B cell (primary cell): ENCODE data around the gene GLCCI1. TPM values are rescaled to one million over a fixed set of nuclear protein-coding genes. Genes with fewer than 3 reads are reported as not detected.

Source experiments
- ATAC-seq: fragments of 200-7000 bp; cut with Tn5 transposase; one replicate; pipeline ENCODE4 v1.10.0; 2021; ENCODE audit warnings: low read depth, mild to moderate bottlenecking, moderate number of reproducible peaks, moderate library complexity
- CTCF ChIA-PET: fragments of 350-600 bp; sonication (Branson Sonifier 250); formaldehyde crosslinking; loops from one replicate; lab custom pipeline; 2021; ENCODE audit warnings: antibody characterized with exemption, inconsistent platforms; lab: Charles Lee
- POLR2A ChIA-PET: fragments of 350-600 bp; sonication (Branson Sonifier 250); formaldehyde crosslinking; loops from one replicate; lab custom pipeline; 2021; ENCODE audit warnings: antibody characterized with exemption; lab: Charles Lee
- DNase-seq: peaks from one replicate; pipeline ENCODE4 v3.0.0; 2013
- H2AFZ ChIP-seq: 2 replicates; pipeline ENCODE4 v1.6.1; 2012; ENCODE audit warnings: mild to moderate bottlenecking, low read depth, low read length; ENCODE audit not compliant: insufficient read depth, poor library complexity, severe bottlenecking
- H3K27ac ChIP-seq, 2 donors: 1 replicate in 1 of 2; 2 replicates in 1 of 2; pipeline ENCODE4 v1.5.1; 2012 to 2013; ENCODE audit warnings: low read length in 2 of 2, mild to moderate bottlenecking in 2 of 2, moderate library complexity in 1 of 2
- H3K27me3 ChIP-seq, 4 experiments: fragments of 200-600 bp in 1 of 4; sonication (generic) in 1 of 4; replicated peaks in 1 of 4; 1 replicate in 2 of 4; 2 replicates in 2 of 4; pipeline versions ENCODE4 v1.6.1 to v1.7.0; 2013 to 2016; ENCODE audit warnings: low read length in 3 of 4, mild to moderate bottlenecking in 2 of 4, mixed read lengths in 1 of 4, moderate library complexity in 1 of 4; ENCODE audit not compliant: insufficient read depth in 4 of 4, control insufficient read depth in 3 of 4; ENCODE audit errors: control extremely low read depth in 1 of 4
- H3K36me3 ChIP-seq, 2 experiments: replicated peaks in 1 of 2; 1 replicate in 1 of 2; 2 replicates in 1 of 2; pipeline versions ENCODE4 v1.6.1 to v1.7.1; 2013; ENCODE audit warnings: low read length in 1 of 2; ENCODE audit not compliant: insufficient read depth in 2 of 2, control insufficient read depth in 1 of 2; ENCODE audit errors: control extremely low read depth in 1 of 2, extremely low read depth in 1 of 2
- H3K4me1 ChIP-seq, 2 donors: fragments of 200-600 bp in 1 of 2; sonication (generic) in 1 of 2; 1 replicate in 1 of 2; 2 replicates in 1 of 2; pipeline versions ENCODE4 v1.5.1 to v1.6.1; 2013 to 2017; ENCODE audit warnings: low read length in 2 of 2; ENCODE audit not compliant: control insufficient read depth in 2 of 2, insufficient read depth in 2 of 2
- H3K4me2 ChIP-seq: replicated peaks from 2 replicates; pipeline ENCODE3; 2012; ENCODE audit warnings: mild to moderate bottlenecking, low read depth, low read length; ENCODE audit not compliant: poor library complexity, severe bottlenecking
- H3K4me3 ChIP-seq, 5 experiments: fragments of 200-600 bp in 1 of 5; sonication (generic) in 1 of 5; 1 replicate in 3 of 5; 2 replicates in 2 of 5; pipeline versions ENCODE4 v1.5.1 to v1.7.0; 2011 to 2016; ENCODE audit warnings: low read length in 4 of 5, mild to moderate bottlenecking in 4 of 5, low read depth in 2 of 5, control low read depth in 1 of 5, moderate library complexity in 1 of 5; ENCODE audit not compliant: insufficient read depth in 1 of 5; ENCODE audit errors: control extremely low read depth in 1 of 5, extremely low read depth in 1 of 5
- H3K79me2 ChIP-seq: fragments of 200-600 bp; sonication (generic); one replicate; pipeline ENCODE4 v1.6.0; 2016; ENCODE audit warnings: low read length; ENCODE audit not compliant: control insufficient read depth, insufficient read depth
- H3K9ac ChIP-seq: fragments of 200-600 bp; sonication (generic); 2 replicates; pipeline ENCODE4 v1.6.1; 2017; ENCODE audit warnings: mild to moderate bottlenecking, low read length, moderate library complexity
- H3K9me3 ChIP-seq, 3 donors: one replicate each; pipeline versions ENCODE4 v1.6.1 to v1.7.1; 2013; ENCODE audit warnings: low read length in 2 of 3; ENCODE audit not compliant: control insufficient read depth in 2 of 3, insufficient read depth in 1 of 3; ENCODE audit errors: control extremely low read depth in 1 of 3
- H4K20me1 ChIP-seq: 2 replicates; pipeline ENCODE4 v1.6.0; 2012; ENCODE audit warnings: mild to moderate bottlenecking, low read length; ENCODE audit not compliant: insufficient read depth, control insufficient read depth, poor library complexity, severe bottlenecking
- H3K27ac Mint-ChIP-seq: one replicate; pipeline ENCODE4 v1.8.0; 2021; ENCODE audit warnings: mixed read lengths
- H3K27me3 Mint-ChIP-seq: one replicate; pipeline ENCODE4 v1.8.0; 2021; ENCODE audit warnings: mixed read lengths
- H3K4me1 Mint-ChIP-seq: one replicate; pipeline ENCODE4 v1.8.0; 2021; ENCODE audit warnings: mixed read lengths
- H3K4me3 Mint-ChIP-seq: one replicate; pipeline ENCODE4 v1.8.0; 2021; ENCODE audit warnings: mixed read lengths
- H3K9me3 Mint-ChIP-seq: one replicate; pipeline ENCODE4 v1.8.0; 2022; ENCODE audit warnings: mixed read lengths; ENCODE audit not compliant: insufficient read depth
- EZH2 ChIP-seq: IDR thresholded peaks from 2 replicates; pipeline ENCODE4 v1.6.1; 2012; ENCODE audit warnings: borderline replicate concordance, low read depth, mild to moderate bottlenecking, moderate library complexity, low read length; ENCODE audit not compliant: insufficient read depth, poor library complexity, severe bottlenecking
- WGBS: methylation state at CpG from one replicate; pipeline ENCODE4 v1.1.5; 2013; ENCODE audit warnings: missing lambda C conversion rate; ENCODE audit not compliant: insufficient coverage; 5-methylcytosine and 5-hydroxymethylcytosine counted together
- intact Hi-C: fragments of 100-400 bp; cut with micrococcal nuclease; formaldehyde crosslinking; loops from one replicate; pipeline ENCODE4 v1.10.0; 2022
- polyA plus RNA-seq: library from polyadenylated mRNA; depleted of rRNA; stranded (reverse); fragments of >200 nt; gene quantifications from 2 replicates; pipeline ENCODE4 v1.2.3, GENCODE V29; 2012
- total RNA-seq, 2 donors: library from RNA; stranded (reverse); fragments of 120-200 nt in 1 of 2; gene quantifications; 1 replicate in 1 of 2; 2 replicates in 1 of 2; pipeline versions ENCODE4 v1.2.3 to v1.2.4, GENCODE V29; 2013 to 2022
- TF ChIP-seq, protein P1 (sequence below): fragments of 200-600 bp; IDR thresholded peaks from one replicate; pipeline ENCODE4 v1.8.0; 2022; ENCODE audit warnings: antibody characterized with exemption, mild to moderate bottlenecking

GLCCI1 gene
- total and polyA plus RNA-seq, 2 donors (not counting 1 experiment from before 2014, with no cell fraction given), result 17.7 to 50.3 TPM

- H4K20me1 ChIP-seq, result no peaks in the 10 kb centered on the region
- H3K36me3 ChIP-seq, result peaks cover 4 to 6% of the 10 kb centered on the region in 2 experiments
- TF ChIP-seq, protein P1, sequence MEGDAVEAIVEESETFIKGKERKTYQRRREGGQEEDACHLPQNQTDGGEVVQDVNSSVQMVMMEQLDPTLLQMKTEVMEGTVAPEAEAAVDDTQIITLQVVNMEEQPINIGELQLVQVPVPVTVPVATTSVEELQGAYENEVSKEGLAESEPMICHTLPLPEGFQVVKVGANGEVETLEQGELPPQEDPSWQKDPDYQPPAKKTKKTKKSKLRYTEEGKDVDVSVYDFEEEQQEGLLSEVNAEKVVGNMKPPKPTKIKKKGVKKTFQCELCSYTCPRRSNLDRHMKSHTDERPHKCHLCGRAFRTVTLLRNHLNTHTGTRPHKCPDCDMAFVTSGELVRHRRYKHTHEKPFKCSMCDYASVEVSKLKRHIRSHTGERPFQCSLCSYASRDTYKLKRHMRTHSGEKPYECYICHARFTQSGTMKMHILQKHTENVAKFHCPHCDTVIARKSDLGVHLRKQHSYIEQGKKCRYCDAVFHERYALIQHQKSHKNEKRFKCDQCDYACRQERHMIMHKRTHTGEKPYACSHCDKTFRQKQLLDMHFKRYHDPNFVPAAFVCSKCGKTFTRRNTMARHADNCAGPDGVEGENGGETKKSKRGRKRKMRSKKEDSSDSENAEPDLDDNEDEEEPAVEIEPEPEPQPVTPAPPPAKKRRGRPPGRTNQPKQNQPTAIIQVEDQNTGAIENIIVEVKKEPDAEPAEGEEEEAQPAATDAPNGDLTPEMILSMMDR, result peak; percentile 75
- no peak for TF ChIP-seq EZH2
- no peaks in the 10 kb centered on the region for H3K9me3 ChIP-seq
- Mint-ChIP-seq H3K4me3 (no peak overlapping the region), H3K4me1 (peaks cover 14% of the 10 kb centered on the region), H3K27me3 (no peaks in the 10 kb centered on the region), H3K27ac (peak overlapping the region; percentile 77), H3K9me3 (no peaks in the 10 kb centered on the region)
- WGBS, result no CpG with 5 or more reads among the region's 2 CpGs
- no peak overlapping the region for H3K9ac ChIP-seq
- intact Hi-C loops, result loop anchor here (1.0 to 10.0 kb wide), 3 partner anchors 67 to 355 kb away; no protein-coding TSS in a partner anchor
- no peaks in the 10 kb centered on the region for H3K27me3 ChIP-seq
- peak; percentile 78 for ATAC-seq
- H3K4me3 ChIP-seq, result no peak overlapping the region
- no peak overlapping the region for H2AFZ ChIP-seq
- peak; percentile 54 for DNase-seq
- H3K79me2 ChIP-seq, result no peaks in the 10 kb centered on the region
- peak overlapping the region in 1 of 2 donors; percentile 20 for H3K27ac ChIP-seq
- POLR2A ChIA-PET, result interaction anchor here (0.5 to 1.2 kb wide), 3 partner anchors 68 to 395 kb away, joined by 3 to 4 read pairs (median 3); partner anchors contain the start of gene UMAD1
- CTCF ChIA-PET, result interaction anchor here (0.7 to 2.8 kb wide), 18 partner anchors 39 to 612 kb away, joined by 3 to 41 read pairs (median 4); partner anchors contain the start of gene UMAD1
- H3K4me1 ChIP-seq, result peaks cover 3 to 5% of the 10 kb centered on the region in 2 donors
- H3K4me2 ChIP-seq, result no peak overlapping the region
Measured at GRCh38 chr7:8035647-8036518, 67.3 kb downstream of the GLCCI1 start.

DNA sequence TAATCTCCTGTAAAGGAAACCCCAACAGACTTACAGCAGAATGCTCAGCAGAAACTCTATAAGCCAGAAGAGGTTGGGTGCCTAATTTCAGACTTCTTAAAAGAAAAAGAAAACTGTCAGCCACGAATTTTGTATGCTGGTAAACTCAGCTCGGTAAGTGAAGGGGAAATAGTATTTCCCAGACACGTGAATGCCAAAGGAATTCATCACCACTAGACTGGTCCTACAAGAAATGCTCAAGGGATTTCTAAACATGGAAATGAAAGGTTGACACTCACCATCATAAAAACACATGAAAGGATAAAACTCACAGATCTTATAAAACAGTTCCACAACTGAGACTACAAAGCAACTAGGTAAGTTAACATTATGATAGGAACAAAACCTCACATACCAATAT lies 68.6 kb downstream of the GLCCI1 start:
- DNase-seq, result no peak
- WGBS, result no CpG with 5 or more reads among the region's 3 CpGs

More for the DNA sequence above, 68.6 kb downstream of the GLCCI1 start:
- Mint-ChIP-seq H3K27ac (no peak overlapping the region), H3K4me3 (no peak overlapping the region), H3K4me1 (peaks cover 18% of the 10 kb centered on the region), H3K27me3 (no peaks in the 10 kb centered on the region), H3K9me3 (no peaks in the 10 kb centered on the region)
- Histone ChIP-seq H3K4me3 (no peak overlapping the region), H3K4me2 (no peak overlapping the region), H3K4me1 (peaks cover 3 to 5% of the 10 kb centered on the region in 2 donors), H3K9ac (no peak overlapping the region), H3K79me2 (no peaks in the 10 kb centered on the region), H3K27me3 (no peaks in the 10 kb centered on the region), H3K27ac (no peak overlapping the region), H3K36me3 (peaks cover 4 to 6% of the 10 kb centered on the region in 2 experiments), H4K20me1 (no peaks in the 10 kb centered on the region), H2AFZ (no peak overlapping the region), H3K9me3 (no peaks in the 10 kb centered on the region)
- intact Hi-C loops, result loop anchor here (10.0 kb wide), 1 partner anchor 158 kb away; no protein-coding TSS in a partner anchor
- ATAC-seq, result no peak
- ChIA-PET CTCF (interaction anchor here (0.9 to 2.8 kb wide), 3 partner anchors 153 to 441 kb away, joined by 4 to 41 read pairs (median 12); no protein-coding TSS in a partner anchor), POLR2A (no interaction called here)
- TF ChIP-seq, protein P1, result no peak
- no peak for TF ChIP-seq EZH2
